ENCODE results near the gene STPG1.

DNA sequence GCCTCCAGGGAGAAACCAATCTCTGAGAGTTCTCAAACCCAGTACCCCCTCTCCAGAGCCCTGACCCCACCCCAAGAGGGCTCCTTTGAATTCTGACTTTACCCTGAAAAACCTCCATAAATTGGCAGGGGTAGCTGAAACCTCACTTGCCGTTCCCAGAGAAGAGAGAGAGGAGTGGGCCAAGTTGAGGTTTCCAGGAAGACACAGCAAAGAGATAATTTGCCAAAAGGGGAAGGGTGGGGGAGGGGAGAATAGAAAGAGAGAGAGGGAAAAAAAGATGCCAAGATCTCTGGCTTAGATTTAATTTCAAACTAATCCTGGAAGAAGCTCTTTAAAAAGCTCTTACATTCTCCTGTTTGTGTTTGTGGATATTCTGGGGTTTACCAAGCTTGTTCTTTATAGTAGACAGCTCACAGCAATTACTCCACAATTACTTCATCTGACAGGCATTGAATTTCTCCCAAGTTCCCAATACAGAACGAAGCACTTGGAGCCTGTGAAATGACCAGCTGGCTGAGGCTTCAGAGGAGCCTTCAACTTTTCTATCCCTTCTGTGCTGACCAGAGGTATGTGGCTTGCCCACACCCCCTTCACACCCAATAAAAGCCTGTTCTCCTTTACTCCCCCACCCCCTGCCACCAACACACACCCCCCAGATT, 95.5 kb downstream of the STPG1 start:
- TF ChIP-seq GATA2 (IDR thresholded peaks at IDR 0.05; ENCODE audit: low read depth, low read length) (no peak), GATA3 (IDR thresholded peaks at IDR 0.05; ENCODE audit: low read depth, low read length) (no peak)
